ENCODE data around the gene LSM10.

- TF ChIP-seq CTCF (IDR thresholded peaks at IDR 0.05) (no peak), POLR2A (IDR thresholded peaks at IDR 0.05) (no peak)
Observed at GRCh38 chr1:36344395-36344680, 53.4 kb downstream of the LSM10 start.
